IPS DF 6.9 (cell line): ENCODE results near the gene RAMAC.

Source experiments
- DNase-seq: peaks from one replicate; pipeline ENCODE4 v3.0.0-alpha.2; 2013; ENCODE audit warnings: low read depth, low spot score
- H3K27ac ChIP-seq: one replicate; pipeline ENCODE4 v1.5.1; 2013; ENCODE audit warnings: low read length, control low read depth
- H3K27me3 ChIP-seq: 2 replicates; pipeline ENCODE4 v1.6.1; 2013; ENCODE audit warnings: mild to moderate bottlenecking, low read length; ENCODE audit not compliant: control insufficient read depth, insufficient read depth
- H3K36me3 ChIP-seq: 2 replicates; pipeline ENCODE4 v1.6.1; 2013; ENCODE audit warnings: low read length; ENCODE audit not compliant: control insufficient read depth, insufficient read depth
- H3K4me1 ChIP-seq: 2 replicates; pipeline ENCODE4 v1.6.1; 2013; ENCODE audit warnings: low read length; ENCODE audit not compliant: control insufficient read depth, insufficient read depth
- H3K4me3 ChIP-seq: 2 replicates; pipeline ENCODE4 v1.5.1; 2013; ENCODE audit warnings: mild to moderate bottlenecking, low read length
- H3K9me3 ChIP-seq: 2 replicates; pipeline ENCODE4 v1.6.1; 2013; ENCODE audit warnings: low read length, inconsistent platforms; ENCODE audit not compliant: control insufficient read depth, insufficient read depth
- WGBS: extraction: QIAGEN DNeasy Blood & Tissue Kit; methylation state at CpG from one replicate; pipeline ENCODE4 v1.1.7; 2013; ENCODE audit warnings: mixed read lengths, missing lambda C conversion rate; ENCODE audit not compliant: insufficient read length, insufficient coverage; 5-methylcytosine and 5-hydroxymethylcytosine counted together

Gene RAMAC

DNA sequence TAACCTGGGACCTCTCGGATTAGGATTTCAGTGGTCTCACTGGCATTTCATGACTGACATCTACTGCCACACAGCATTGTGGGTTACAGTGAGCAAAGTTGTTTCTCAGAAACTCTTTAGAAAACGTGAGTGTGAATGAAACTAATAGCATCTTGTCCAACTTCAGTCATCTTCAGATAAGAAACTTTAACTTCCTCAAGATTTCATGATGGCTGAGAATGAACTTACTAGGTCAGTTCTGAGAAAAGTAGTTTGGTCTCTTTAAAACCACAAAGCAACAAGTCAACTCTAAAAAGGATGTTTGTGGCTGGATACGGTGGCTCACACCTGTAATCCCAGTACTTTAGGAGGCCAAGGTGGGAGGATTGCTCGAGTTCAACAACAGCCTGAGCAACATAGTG lies 19.3 kb upstream of the RAMAC start:
- no CpG with 5 or more reads among the region's 4 CpGs for WGBS
- Histone ChIP-seq H3K4me1 (no peaks in the 10 kb centered on the region), H3K9me3 (no peaks in the 10 kb centered on the region), H3K27me3 (no peaks in the 10 kb centered on the region), H3K36me3 (no peaks in the 10 kb centered on the region), H3K4me3 (no peak overlapping the region), H3K27ac (no peak overlapping the region)
- DNase-seq, result no peak

GRCh38 chr15:82968066-82968465 lies 17.9 kb upstream of the RAMAC start:
- H3K9me3 ChIP-seq, result no peaks in the 10 kb centered on the region
- H3K4me3 ChIP-seq, result no peak overlapping the region
- no peaks in the 10 kb centered on the region for H3K27me3 ChIP-seq
- H3K36me3 ChIP-seq, result no peaks in the 10 kb centered on the region
- no peaks in the 10 kb centered on the region for H3K4me1 ChIP-seq
- no peak for DNase-seq
- no CpG with 5 or more reads among the region's 4 CpGs for WGBS
- H3K27ac ChIP-seq, result no peak overlapping the region

- Histone ChIP-seq H3K4me1 (no peaks in the 10 kb centered on the region), H3K4me3 (no peak overlapping the region), H3K27me3 (no peaks in the 10 kb centered on the region), H3K9me3 (no peaks in the 10 kb centered on the region), H3K27ac (no peak overlapping the region), H3K36me3 (no peaks in the 10 kb centered on the region)
- WGBS, result no CpG with 5 or more reads among the region's 7 CpGs
- no peak for DNase-seq
Measured at GRCh38 chr15:82969353-82969752, 16.7 kb upstream of the RAMAC start.

- no CpG with 5 or more reads among the region's 3 CpGs for WGBS
- no peaks in the 10 kb centered on the region for H3K9me3 ChIP-seq
Measured at GRCh38 chr15:82970078-82970686, 15.8 kb upstream of the RAMAC start.

DNA sequence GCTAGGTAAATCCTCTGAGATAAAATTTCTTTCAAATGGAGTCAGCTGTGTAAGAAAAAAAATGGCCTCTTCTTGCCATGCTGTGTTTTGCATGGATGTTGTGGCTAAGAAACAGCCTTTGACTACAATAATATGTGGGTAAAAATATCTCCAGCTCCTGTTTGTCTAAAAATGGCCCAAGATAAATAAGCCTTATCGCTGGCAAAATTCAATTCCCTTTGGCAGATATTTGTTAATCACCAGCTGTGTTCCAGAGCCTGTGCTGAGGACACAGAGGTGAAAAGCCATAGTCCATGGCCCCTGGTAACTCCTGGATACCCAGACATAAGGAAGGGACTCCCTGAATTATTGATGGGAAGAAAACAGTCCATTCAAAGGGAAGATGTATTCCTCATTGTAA lies 15.3 kb upstream of the RAMAC start:
- Histone ChIP-seq H3K27me3 (no peaks in the 10 kb centered on the region), H3K36me3 (no peaks in the 10 kb centered on the region), H3K4me1 (no peaks in the 10 kb centered on the region), H3K4me3 (no peak overlapping the region), H3K27ac (no peak overlapping the region), H3K9me3 (no peaks in the 10 kb centered on the region)
- DNase-seq, result no peak
- no CpG with 5 or more reads among the region's 1 CpG for WGBS

More at GRCh38 chr15:82970078-82970686, 15.8 kb upstream of the RAMAC start:
- DNase-seq, result no peak
- no peak overlapping the region for H3K4me3 ChIP-seq
- H3K36me3 ChIP-seq, result no peaks in the 10 kb centered on the region
- H3K4me1 ChIP-seq, result no peaks in the 10 kb centered on the region
- H3K27me3 ChIP-seq, result no peaks in the 10 kb centered on the region
- H3K27ac ChIP-seq, result no peak overlapping the region

GRCh38 chr15:82971218-82971984 lies 14.6 kb upstream of the RAMAC start:
- no peak for DNase-seq
- Histone ChIP-seq H3K27me3 (no peaks in the 10 kb centered on the region), H3K36me3 (no peaks in the 10 kb centered on the region), H3K27ac (no peak overlapping the region), H3K4me1 (no peaks in the 10 kb centered on the region), H3K9me3 (no peaks in the 10 kb centered on the region), H3K4me3 (no peak overlapping the region)
- WGBS, result no CpG with 5 or more reads among the region's 2 CpGs

- no peaks in the 10 kb centered on the region for H3K9me3 ChIP-seq
- no peaks in the 10 kb centered on the region for H3K36me3 ChIP-seq
- no peaks in the 10 kb centered on the region for H3K4me1 ChIP-seq
- WGBS, result no CpG with 5 or more reads among the region's 1 CpG
- no peak overlapping the region for H3K4me3 ChIP-seq
- no peak overlapping the region for H3K27ac ChIP-seq
- no peaks in the 10 kb centered on the region for H3K27me3 ChIP-seq
- DNase-seq, result no peak
Measured at GRCh38 chr15:82972990-82973389, 13.0 kb upstream of the RAMAC start.

DNA sequence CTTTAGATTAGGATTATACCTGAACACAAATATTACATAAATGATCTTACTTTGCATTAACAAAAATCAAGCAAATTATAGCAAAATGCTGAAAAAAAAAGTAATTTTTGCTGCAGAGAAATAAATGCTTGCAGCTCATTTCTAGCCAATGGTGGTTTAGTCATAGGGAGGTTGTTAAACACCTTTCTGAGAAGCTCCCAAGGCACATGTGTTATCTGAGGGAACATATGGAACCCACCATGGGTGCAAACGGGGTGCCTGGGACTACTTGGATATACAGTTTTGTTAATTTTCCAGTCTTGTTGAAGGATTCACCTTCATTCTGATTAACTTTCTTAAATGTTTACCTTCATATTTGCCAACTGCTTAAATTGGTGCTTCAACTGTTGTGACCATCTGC lies 8.9 kb upstream of the RAMAC start:
- no peak for DNase-seq
- no peaks in the 10 kb centered on the region for H3K9me3 ChIP-seq
- no CpG with 5 or more reads among the region's 1 CpG for WGBS
- no peak overlapping the region for H3K27ac ChIP-seq
- H3K4me3 ChIP-seq, result no peak overlapping the region
- H3K36me3 ChIP-seq, result no peaks in the 10 kb centered on the region
- H3K27me3 ChIP-seq, result no peaks in the 10 kb centered on the region
- H3K4me1 ChIP-seq, result no peaks in the 10 kb centered on the region

- no CpG with 5 or more reads among the region's 5 CpGs for WGBS
- DNase-seq, result no peak
- no peak overlapping the region for H3K27ac ChIP-seq
- H3K4me3 ChIP-seq, result no peak overlapping the region
- no peaks in the 10 kb centered on the region for H3K27me3 ChIP-seq
- no peaks in the 10 kb centered on the region for H3K9me3 ChIP-seq
- no peaks in the 10 kb centered on the region for H3K36me3 ChIP-seq
- no peaks in the 10 kb centered on the region for H3K4me1 ChIP-seq
Measured at GRCh38 chr15:82978438-82978837, 7.6 kb upstream of the RAMAC start.

GRCh38 chr15:82979726-82980125 lies 6.3 kb upstream of the RAMAC start:
- no peaks in the 10 kb centered on the region for H3K4me1 ChIP-seq
- no peaks in the 10 kb centered on the region for H3K36me3 ChIP-seq
- H3K9me3 ChIP-seq, result no peaks in the 10 kb centered on the region
- WGBS, result no CpG with 5 or more reads among the region's 1 CpG
- no peak overlapping the region for H3K27ac ChIP-seq
- no peak for DNase-seq
- no peak overlapping the region for H3K4me3 ChIP-seq
- H3K27me3 ChIP-seq, result no peaks in the 10 kb centered on the region

DNA sequence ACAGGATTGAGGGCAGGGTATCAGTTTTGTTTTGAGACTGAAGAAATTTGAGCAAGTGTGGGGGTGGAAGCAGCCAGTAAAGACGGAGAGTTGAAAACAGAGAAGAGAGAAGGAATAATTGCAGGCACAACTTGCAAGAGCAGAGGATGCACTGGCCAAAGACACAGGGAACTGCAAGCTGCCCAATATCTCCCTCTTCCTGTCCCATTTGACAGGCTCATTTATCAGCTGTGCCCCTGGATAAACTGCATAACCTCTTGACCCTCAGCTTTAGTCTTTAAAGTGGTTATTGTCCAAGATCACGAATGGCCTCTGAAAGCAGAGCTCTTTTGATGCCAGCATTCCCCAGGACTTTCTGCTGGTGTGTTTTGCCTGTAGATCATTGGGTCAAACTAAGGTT lies 5.0 kb upstream of the RAMAC start:
- H3K36me3 ChIP-seq, result no peaks in the 10 kb centered on the region
- no peaks in the 10 kb centered on the region for H3K9me3 ChIP-seq
- H3K27me3 ChIP-seq, result no peaks in the 10 kb centered on the region
- DNase-seq, result no peak
- no CpG with 5 or more reads among the region's 2 CpGs for WGBS
- H3K4me1 ChIP-seq, result no peaks in the 10 kb centered on the region
- no peak overlapping the region for H3K27ac ChIP-seq
- H3K4me3 ChIP-seq, result no peak overlapping the region
